ENCODE results near the gene SLITRK4. TPM values are rescaled to one million over a fixed set of nuclear protein-coding genes. Genes with fewer than 3 reads are reported as not detected.

The SLITRK4 gene
- total and polyA plus RNA-seq, 2 experiments from 2014 or later = 2.9 to 6.0 TPM

- H3F3A ChIP-seq (replicated peaks; ENCODE audit: low read depth) = no peaks in the 10 kb centered on the region
- H3K4me1 ChIP-seq (ENCODE audit: insufficient read depth) = no peaks in the 10 kb centered on the region
- H3K4me3 Mint-ChIP-seq = no peak overlapping the region
- peaks cover 67% of the 10 kb centered on the region for H3K9me3 Mint-ChIP-seq
- no peak overlapping the region for H2AFZ ChIP-seq
- H3K36me3 ChIP-seq (ENCODE audit: insufficient read depth) = no peaks in the 10 kb centered on the region
- no peak overlapping the region for H3K4me2 ChIP-seq
- 0 out of 3 replicates have a peak, but pooled peaks cover 8% of the 10 kb centered on the region for H3K36me3 Mint-ChIP-seq (ENCODE audit: low read depth)
- no peaks in the 10 kb centered on the region for H3K27me3 ChIP-seq (ENCODE audit: insufficient read depth)
- no peak for ATAC-seq
- no peak for TF ChIP-seq ZNF462 (CRISPR knock-in tag; IDR thresholded peaks at IDR 0.05)
- TF ChIP-seq STAT1 (IDR thresholded peaks at IDR 0.05; ENCODE audit: unreplicated experiment) = no peak
- no peak for TF ChIP-seq REST (IDR thresholded peaks at IDR 0.05; ENCODE audit: unreplicated experiment)
- no peaks in the 10 kb centered on the region for H3K79me2 ChIP-seq (replicated peaks; ENCODE audit: insufficient read depth)
- H3K27ac Mint-ChIP-seq = no peak overlapping the region
- H3K27ac ChIP-seq (ENCODE audit: low read depth) = no peak overlapping the region
- H3K4me1 Mint-ChIP-seq = no peaks in the 10 kb centered on the region
- no peak overlapping the region for H3K4me3 ChIP-seq
- no peaks in the 10 kb centered on the region for H3K9me2 ChIP-seq (ENCODE audit: insufficient read depth)
- no peak for DNase-seq (ENCODE audit: low spot score)
- H3K27me3 Mint-ChIP-seq (ENCODE audit: insufficient read depth, low read depth, poor library complexity) = no peaks in the 10 kb centered on the region
- H4K20me1 ChIP-seq (replicated peaks; ENCODE audit: insufficient read depth) = no peaks in the 10 kb centered on the region
Measured at GRCh38 chrX:143683486-143683885, 47.6 kb upstream of the SLITRK4 start.
